ENCODE measurements around the gene RNF32. TPM values are rescaled to one million over a fixed set of nuclear protein-coding genes. Genes with fewer than 3 reads are reported as not detected.

Gene RNF32
- total and polyA plus RNA-seq, 2 of the 13 experiments (the other 11 are each of a cell fraction or from before 2014, with no cell fraction given): not detected

- TF ChIP-seq PBX2 (CRISPR knock-in tag; IDR thresholded peaks at IDR 0.05): no peak
- TF ChIP-seq ZFYVE20 (CRISPR knock-in tag; IDR thresholded peaks at IDR 0.05; ENCODE audit: borderline replicate concordance, low read depth): no peak
- no peak for TF ChIP-seq BRF2 (CRISPR knock-in tag; IDR thresholded peaks at IDR 0.05)
- 0 out of 2 replicates have a peak, but pooled peaks have one; percentile 48 for TF ChIP-seq NCOA1 (CRISPR knock-in tag; IDR thresholded peaks at IDR 0.05)
- 0 out of 2 replicates have a peak, but pooled peaks have one; percentile 43 for TF ChIP-seq ZNF331 (CRISPR knock-in tag; IDR thresholded peaks at IDR 0.05)
- peak; percentile 97 for TF ChIP-seq TCF7L2 (IDR thresholded peaks at IDR 0.05; ENCODE audit: low read depth, low read length)
- TF ChIP-seq RAD51 (IDR thresholded peaks at IDR 0.05; ENCODE audit: borderline replicate concordance): no peak
- no peak for TF ChIP-seq CREBL2 (CRISPR knock-in tag; IDR thresholded peaks at IDR 0.05; ENCODE audit: borderline replicate concordance)
- TF ChIP-seq ATF6 (CRISPR knock-in tag; conservative IDR thresholded peaks at IDR 0.05): no peak
- no peak for TF ChIP-seq ZNF781 (CRISPR knock-in tag; IDR thresholded peaks at IDR 0.05; ENCODE audit: borderline replicate concordance, not compliant biosample characterization)
- TF ChIP-seq SNAI1 (CRISPR knock-in tag; IDR thresholded peaks at IDR 0.05; ENCODE audit: borderline replicate concordance): no peak
- TF ChIP-seq ZNF292 (CRISPR knock-in tag; IDR thresholded peaks at IDR 0.05; ENCODE audit: borderline replicate concordance, low read depth): no peak
- peak; percentile 34; the same call in 1 of the 2 replicates for TF ChIP-seq HDAC1 (CRISPR knock-in tag; IDR thresholded peaks at IDR 0.05)
- no peak for TF ChIP-seq RFX3 (CRISPR knock-in tag; IDR thresholded peaks at IDR 0.05)
- TF ChIP-seq ZC3H4 (CRISPR knock-in tag; IDR thresholded peaks at IDR 0.05; ENCODE audit: borderline replicate concordance): no peak
- TF ChIP-seq ZBTB3 (CRISPR knock-in tag; IDR thresholded peaks at IDR 0.05; ENCODE audit: borderline replicate concordance, low read depth): no peak
- no peak for TF ChIP-seq FIP1L1 (IDR thresholded peaks at IDR 0.05; ENCODE audit: borderline replicate concordance, insufficient read depth, low read depth, low read length)
- TF ChIP-seq FOXK1 (CRISPR knock-in tag; IDR thresholded peaks at IDR 0.05; ENCODE audit: borderline replicate concordance, low read depth): no peak
- TF ChIP-seq CCAR2 (optimal IDR thresholded peaks at IDR 0.05; ENCODE audit: low read depth, low read length): no peak
- no peak for TF ChIP-seq NFIB (CRISPR knock-in tag; IDR thresholded peaks at IDR 0.05; ENCODE audit: borderline replicate concordance)
- no peak for TF ChIP-seq BHLHE40 (IDR thresholded peaks at IDR 0.05; ENCODE audit: low read length)
- no peak for TF ChIP-seq ZNF468 (CRISPR knock-in tag; IDR thresholded peaks at IDR 0.05)
- peak; percentile 34; the same call in 1 of the 2 replicates for TF ChIP-seq FOXO1 (CRISPR knock-in tag; IDR thresholded peaks at IDR 0.05)
- no peak for TF ChIP-seq ZNF354B (CRISPR knock-in tag; IDR thresholded peaks at IDR 0.05)
- TF ChIP-seq SMARCC2 (IDR thresholded peaks at IDR 0.05): no peak
- TF ChIP-seq SAP130 (CRISPR knock-in tag; IDR thresholded peaks at IDR 0.05; ENCODE audit: low read depth): no peak; the same call in 1 of the 2 replicates
- no peak for TF ChIP-seq ARHGAP35 (CRISPR knock-in tag; IDR thresholded peaks at IDR 0.05; ENCODE audit: borderline replicate concordance)
Measured at GRCh38 chr7:156666368-156667109, 26.0 kb downstream of the RNF32 start (continued).

Measured in HepG2 (cell line).